ENCODE results near the gene RAB17.

RAB17 gene

DNA sequence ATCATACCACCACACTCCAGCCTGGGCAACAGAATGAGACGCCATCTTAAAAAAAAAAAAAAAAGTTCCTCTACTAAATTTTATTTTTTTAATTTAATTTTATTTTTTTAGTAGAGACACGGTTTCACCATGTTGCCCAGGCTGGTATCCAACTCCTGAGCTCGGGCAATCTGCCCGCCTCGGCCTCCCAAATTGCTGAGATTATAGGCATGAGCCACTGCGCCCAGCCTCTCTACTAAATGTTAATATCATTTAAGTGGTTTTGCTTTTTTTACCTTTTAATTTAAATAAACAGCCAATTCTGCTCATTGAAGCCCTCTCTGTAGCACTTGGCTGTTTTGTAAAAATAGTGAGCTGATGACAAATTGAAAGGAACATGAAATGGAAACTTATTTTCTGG lies 9.2 kb downstream of the RAB17 start:
- in situ Hi-C loops (cut with MboI; ENCODE audit: low sequenced_read_pairs): no loop called here

- in situ Hi-C loops (cut with MboI; ENCODE audit: low sequenced_read_pairs): no loop called here
Measured at GRCh38 chr2:237577956-237578870, 12.3 kb downstream of the RAB17 start.

DNA sequence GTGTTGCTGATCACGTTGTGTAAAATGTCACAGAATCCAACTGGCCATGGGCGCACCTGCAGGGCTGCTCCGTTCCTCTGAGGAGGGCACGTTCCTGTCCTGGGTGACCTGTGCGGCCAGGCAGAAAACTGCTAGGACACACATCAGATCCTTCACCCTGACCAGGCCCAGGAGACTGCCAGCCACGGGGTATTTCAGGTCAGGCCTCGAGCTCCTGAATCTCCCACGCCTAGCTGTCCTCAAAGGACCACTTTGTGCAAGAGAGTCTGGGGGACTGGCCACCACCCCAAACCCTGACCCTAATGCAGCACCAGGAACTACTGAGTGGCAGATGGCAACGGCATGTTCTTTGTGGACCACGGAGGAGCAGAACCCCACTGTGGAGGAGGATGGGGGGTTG lies 13.1 kb downstream of the RAB17 start:
- in situ Hi-C loops (cut with MboI; ENCODE audit: low sequenced_read_pairs): no loop called here

DNA sequence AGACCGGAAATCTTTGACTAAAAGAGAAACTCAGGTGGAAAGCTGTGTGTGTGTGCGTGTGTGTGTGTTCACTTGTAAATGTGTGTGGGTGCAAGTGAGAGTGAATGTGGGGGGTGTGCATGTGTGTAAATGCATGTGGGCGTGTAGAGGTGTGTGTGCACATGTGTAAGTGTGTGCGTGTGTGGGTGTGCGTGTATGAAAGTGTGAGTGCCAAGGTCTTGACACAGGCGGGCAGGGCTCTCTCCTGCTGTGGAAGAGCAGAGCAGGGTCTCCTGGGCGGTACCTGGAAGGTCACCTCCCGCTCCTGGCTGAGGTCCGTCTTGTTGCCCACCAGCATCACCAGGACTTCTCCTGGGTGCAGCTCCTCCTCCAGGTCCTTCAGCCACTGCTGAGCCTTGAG lies 13.6 kb downstream of the RAB17 start:
- in situ Hi-C loops (cut with MboI; ENCODE audit: low sequenced_read_pairs): no loop called here

GRCh38 chr2:237575869-237576862 lies 14.4 kb downstream of the RAB17 start:
- in situ Hi-C loops (cut with MboI; ENCODE audit: low sequenced_read_pairs): no loop called here

GRCh38 chr2:237574894-237575868 lies 15.4 kb downstream of the RAB17 start:
- in situ Hi-C loops (cut with MboI; ENCODE audit: low sequenced_read_pairs): no loop called here

DNA sequence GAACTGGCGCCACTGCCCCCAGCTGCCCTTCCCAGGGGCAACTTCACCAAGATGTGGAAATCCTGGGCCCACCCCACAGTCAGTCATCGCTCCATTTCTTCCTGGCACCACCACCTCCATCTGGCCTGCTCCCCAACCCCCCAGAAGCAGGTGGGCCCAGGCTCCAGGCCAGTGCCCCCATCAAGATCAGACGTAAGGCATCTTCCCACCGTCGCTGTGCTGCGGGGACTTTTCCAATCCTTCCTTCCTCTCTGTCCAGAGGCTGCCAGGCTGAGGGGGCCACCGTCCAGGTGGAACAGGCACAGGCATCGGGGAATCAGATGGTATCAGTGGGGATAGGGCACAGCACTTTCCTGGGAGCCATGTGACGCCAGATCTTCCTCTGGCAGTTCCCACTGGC lies 16.1 kb downstream of the RAB17 start:
- in situ Hi-C loops (cut with MboI; ENCODE audit: low sequenced_read_pairs): no loop called here

DNA sequence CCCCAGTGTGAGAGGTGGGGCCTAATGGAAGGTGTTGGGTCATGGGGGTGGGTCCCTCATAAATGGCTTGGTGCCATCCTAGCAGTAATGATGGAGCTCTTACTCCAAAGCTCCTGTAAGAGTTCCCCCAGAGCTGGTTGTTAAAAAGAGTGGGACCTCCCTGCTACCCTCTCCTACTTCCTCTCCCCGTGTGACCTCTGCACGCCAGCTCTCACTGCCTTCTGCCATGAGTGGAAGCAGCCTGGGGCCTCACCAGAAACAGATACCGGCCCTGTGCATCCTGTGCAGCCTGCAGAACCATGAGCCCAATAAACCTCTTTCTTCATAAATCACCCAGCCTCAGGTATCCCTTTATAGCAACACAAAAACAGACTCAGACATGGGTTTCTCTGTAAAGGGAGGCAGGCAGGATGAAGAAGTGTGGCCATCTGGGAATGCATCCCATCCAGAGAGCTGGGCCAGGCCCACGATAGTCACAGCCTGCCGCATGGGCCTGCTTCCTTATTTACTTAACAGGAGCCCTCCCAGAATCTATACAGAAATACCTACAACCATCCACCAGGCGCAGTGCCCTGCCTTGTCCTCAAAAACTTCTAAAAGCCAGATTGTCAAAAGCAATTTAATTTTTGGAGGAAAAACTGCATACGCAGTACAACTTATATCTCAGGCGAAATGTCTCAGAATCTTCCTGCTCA lies 16.7 kb downstream of the RAB17 start:
- in situ Hi-C loops (cut with MboI; ENCODE audit: low sequenced_read_pairs): no loop called here

DNA sequence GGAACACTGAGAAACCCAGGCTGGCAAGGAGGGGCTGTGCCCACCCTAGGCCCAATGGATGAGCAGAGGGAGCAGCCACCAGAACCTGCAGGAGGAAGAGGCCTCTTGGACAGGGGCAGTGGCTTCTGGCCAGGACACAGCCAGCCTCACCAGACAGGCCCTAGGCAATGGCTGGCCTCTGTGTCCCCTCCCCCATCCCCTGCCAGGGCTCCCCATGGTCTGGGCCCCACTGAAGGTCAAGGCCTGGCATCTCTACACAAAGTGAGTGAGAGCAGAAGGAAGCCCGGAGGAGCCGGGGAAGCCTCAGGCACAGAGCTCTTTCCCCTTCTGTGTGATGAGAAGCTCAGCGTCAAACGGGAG lies 17.8 kb downstream of the RAB17 start:
- in situ Hi-C loops (cut with MboI; ENCODE audit: low sequenced_read_pairs): no loop called here

GRCh38 chr2:237572021-237572741 lies 18.4 kb downstream of the RAB17 start:
- in situ Hi-C loops (cut with MboI; ENCODE audit: low sequenced_read_pairs): no loop called here

DNA sequence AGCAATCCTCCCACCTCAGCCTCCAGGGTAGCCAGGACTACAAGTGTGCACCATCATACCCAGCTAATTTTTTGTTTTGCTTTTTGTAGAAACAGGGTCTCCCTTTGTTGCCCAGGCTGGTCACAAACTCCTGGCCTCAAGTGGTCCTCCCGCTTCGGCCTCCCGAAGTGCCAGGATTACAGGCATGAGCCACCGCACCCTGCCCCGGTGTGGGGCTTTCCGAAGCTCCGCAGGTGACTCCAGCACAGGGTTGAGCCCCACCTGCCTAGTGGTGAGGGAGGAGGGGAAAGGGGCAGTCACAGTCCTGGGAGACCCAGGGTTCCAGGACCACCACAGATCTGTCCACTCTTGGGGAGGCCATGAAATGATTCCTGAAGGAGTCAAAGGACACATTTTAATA lies 19.0 kb downstream of the RAB17 start:
- in situ Hi-C loops (cut with MboI; ENCODE audit: low sequenced_read_pairs): no loop called here

GRCh38 chr2:237570776-237571335 lies 19.7 kb downstream of the RAB17 start:
- in situ Hi-C loops (cut with MboI; ENCODE audit: low sequenced_read_pairs): no loop called here

- in situ Hi-C loops (cut with MboI; ENCODE audit: low sequenced_read_pairs): no loop called here
Measured at GRCh38 chr2:237569896-237570295, 20.6 kb downstream of the RAB17 start.

DNA sequence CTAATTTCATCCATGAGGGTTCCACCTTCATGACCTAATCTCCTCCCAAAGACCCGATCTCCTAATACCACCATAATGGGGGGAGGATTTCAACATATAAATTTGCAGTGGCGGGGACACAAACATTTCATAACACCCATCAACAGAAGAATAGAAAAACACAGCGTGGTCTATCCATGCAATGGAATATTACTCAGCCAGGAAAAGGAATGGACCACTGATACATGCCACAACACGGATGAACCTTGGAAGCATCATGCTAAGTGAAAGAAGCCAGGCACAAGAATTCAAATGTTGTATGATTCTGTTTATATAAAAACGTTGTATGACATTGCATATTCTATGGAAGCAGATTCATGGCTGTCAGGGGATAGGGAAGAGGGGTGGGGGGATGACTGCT lies 21.5 kb downstream of the RAB17 start:
- in situ Hi-C loops (cut with MboI; ENCODE audit: low sequenced_read_pairs): no loop called here

DNA sequence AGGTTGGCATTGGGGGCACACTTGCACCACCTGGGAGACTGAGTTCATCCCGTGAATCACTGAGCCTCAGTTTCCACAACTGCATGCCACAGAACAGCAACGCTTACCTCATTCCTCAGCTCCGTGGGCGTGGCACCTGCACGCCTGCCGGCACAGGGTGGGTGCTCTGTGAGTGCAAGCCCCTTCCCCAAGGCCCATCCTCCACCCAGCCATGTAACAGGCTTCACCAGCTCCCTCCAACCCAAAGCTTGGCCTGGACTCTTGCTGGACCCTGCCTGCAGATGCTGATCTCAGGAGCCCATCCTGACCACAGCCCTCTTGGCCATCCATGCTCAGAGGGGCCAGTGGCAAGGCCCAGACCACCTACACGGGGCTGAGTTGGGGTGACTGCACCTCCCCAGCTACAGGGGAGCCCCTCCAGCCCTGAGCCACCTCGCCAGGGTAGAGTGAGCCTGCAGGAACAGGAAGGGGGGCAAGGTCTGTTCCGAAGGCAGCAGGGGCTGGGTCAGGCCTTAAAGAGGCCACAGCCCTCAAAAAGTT lies 22.3 kb downstream of the RAB17 start:
- in situ Hi-C loops (cut with MboI; ENCODE audit: low sequenced_read_pairs): no loop called here

GRCh38 chr2:237567276-237568029 lies 23.1 kb downstream of the RAB17 start:
- in situ Hi-C loops (cut with MboI; ENCODE audit: low sequenced_read_pairs): no loop called here

- in situ Hi-C loops (cut with MboI; ENCODE audit: low sequenced_read_pairs): no loop called here
Measured at GRCh38 chr2:237566401-237567235, 23.9 kb downstream of the RAB17 start, which contains the start of gene PRLH. Gene PRLH (plus strand): TSS chr2:237566574. CDS start chr2:237566574, 0 bp downstream.
